NCI-H526 treated with DMSO at 0.1 percent for 48 hours (cell line): ENCODE results near the gene PCBP3.
A peak's percentile ranks its signal among the peaks of the same experiment; 100 is the strongest.

Experiments used
- DNase-seq: peaks from one replicate; lab custom pipeline; 2025; lab: John Stamatoyannopoulos, UW

The PCBP3 gene

GRCh38 chr21:45753445-45753844, 109.9 kb downstream of the PCBP3 start:
- no peak for DNase-seq

- no peak for DNase-seq
These were observed 112.5 kb downstream of the PCBP3 start for GRCh38 chr21:45756029-45756428.

DNA sequence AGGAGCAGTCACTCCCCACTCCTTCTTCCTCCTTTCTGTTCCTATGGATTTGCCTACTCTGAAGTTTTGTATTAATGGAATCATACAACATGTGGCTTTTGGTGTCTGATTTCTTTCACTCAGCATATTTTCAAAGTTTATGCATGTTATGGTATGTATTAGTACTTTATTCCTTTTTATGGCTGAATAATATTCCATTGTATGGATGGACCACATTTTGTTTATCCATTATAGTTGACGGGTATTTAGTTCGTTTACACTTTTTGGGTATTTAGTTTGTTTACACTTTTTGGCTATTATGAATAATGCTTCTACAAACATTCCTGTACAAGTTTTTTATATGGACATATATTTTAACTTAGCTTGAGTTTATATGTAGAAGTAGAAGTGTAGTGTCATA, 113.1 kb downstream of the PCBP3 start:
- DNase-seq, result no peak

GRCh38 chr21:45761704-45762103, 118.2 kb downstream of the PCBP3 start:
- no peak for DNase-seq

DNA sequence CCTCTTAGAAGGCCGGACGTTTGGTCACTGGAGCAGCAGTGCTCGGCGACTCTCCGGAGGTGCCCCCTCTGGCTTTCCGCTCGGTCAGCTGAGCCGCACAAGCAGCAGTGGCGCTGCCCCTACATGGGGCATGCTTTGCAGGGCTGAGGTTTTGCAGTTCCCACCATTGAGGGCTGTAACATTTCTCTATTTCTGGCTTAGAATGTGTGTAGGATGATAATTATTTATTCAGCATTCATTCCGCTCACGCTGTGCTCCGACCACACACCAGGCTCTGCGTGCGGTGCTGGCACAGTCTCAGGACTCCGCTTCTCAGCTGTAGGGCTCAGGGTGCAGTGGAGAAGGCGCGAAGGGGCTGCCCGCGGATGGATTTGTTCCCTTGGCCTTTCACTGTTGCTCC, 119.5 kb downstream of the PCBP3 start:
- DNase-seq, result no peak

DNA sequence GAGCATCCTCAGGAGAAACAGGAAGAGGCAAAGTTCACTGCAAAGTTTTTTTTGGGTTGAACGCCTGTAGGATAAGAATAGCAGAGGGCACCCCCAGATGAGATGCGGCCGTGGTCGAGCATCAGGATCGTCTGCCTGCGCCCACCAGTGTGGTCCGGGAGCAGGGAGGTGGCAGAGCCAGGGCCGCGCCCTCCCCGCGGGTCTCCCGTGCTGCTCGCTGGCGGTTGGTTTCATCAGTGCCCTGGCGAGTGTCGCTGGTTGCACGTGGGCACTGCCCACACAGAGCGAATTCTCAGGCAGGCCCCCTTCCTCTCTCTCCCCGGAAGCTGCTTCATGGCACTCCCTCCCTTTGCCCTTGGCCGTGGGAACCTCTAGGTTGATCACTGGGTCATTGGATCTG, 120.0 kb downstream of the PCBP3 start:
- no peak for DNase-seq

DNA sequence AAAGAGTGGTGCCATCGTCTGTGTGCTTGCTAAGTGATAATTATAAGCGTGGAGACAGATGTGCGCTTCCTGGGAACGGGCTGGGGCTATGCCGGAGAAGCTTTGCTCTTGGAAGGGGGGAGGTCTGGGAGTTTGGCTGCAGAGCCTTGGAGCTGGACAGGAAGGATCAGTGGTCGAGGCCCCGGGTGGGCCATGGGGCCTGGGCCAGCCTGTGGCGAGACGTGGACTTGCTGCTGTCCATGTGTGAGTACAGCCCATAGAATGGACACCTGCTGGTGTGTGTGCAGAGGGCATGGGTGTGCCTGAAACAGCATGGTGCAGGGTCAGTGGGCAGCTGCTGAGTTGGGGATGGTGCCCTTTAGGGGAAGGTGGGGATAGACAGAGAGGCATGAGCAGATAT, 121.3 kb downstream of the PCBP3 start:
- DNase-seq, result no peak

- DNase-seq, result no peak
These were observed 121.8 kb downstream of the PCBP3 start for GRCh38 chr21:45765375-45765774.

GRCh38 chr21:45766055-45766454, 122.5 kb downstream of the PCBP3 start:
- DNase-seq, result no peak

DNA sequence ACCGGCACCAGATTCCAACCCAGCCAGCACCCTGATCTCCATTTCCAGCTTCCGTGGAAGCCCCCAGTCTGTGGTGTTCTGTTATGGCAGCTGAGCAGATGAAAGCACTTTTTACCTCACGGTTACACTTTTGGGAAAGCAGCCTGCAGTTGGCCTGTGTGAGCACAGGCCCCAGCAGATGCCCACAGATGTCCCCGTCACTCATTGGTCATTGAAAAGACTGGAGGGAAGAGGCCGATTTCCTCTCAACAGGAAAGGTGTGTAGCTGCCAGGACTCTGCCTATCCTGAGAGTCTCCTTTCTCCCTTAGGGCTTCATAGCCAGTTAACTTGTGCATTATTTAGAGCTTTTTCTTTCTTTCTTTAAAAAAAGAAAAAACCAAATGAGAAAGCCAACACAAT, 123.0 kb downstream of the PCBP3 start:
- no peak for DNase-seq

- DNase-seq, result no peak
These were observed 123.8 kb downstream of the PCBP3 start for GRCh38 chr21:45767071-45768006.

- no peak for DNase-seq
These were observed 124.7 kb downstream of the PCBP3 start for GRCh38 chr21:45768011-45768739.

- no peak for DNase-seq
These were observed 125.2 kb downstream of the PCBP3 start for GRCh38 chr21:45768740-45769048.

GRCh38 chr21:45769294-45769693, 125.8 kb downstream of the PCBP3 start:
- DNase-seq, result no peak

DNA sequence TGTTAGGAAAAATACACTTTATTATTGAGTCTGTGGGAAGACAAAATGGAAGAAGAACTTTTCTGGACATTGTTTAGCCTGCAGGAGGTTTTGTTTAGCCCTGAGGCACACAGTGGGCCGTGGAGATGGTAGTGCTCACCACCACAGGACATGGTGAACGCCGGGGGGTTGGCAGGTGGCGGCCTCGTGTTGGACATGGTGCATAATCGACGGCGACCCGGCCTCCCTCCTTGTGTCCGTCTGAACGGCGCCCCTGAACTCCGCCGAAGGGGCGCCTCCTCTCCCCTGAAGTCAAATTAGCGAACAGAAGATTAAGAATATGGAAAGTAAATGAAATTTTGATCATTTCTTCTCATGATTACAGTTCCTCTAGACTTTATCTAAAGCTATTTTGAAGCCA, 126.4 kb downstream of the PCBP3 start:
- no peak for DNase-seq

- DNase-seq, result no peak
These were observed 128.7 kb downstream of the PCBP3 start for GRCh38 chr21:45772180-45772579.

DNA sequence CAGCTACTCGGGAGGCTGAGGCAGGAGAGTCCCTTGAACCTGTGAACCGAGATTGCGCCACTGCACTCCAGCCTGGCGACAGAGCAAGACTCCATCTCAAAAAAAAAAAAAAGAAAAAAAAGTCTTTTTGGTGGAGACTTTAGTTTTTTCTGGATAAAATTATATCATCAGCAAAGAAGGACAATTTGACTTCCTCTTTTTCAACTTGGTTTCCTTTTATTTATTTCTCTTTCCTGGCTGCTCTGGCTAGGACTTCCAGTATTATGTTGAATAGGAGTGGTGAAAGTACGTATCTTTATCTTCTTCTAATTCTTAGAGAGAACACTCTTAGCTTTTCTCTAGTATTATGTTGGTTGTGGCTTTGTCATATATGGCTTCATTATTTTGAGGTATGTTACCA, 130.8 kb downstream of the PCBP3 start:
- no peak for DNase-seq

- DNase-seq, result no peak
These were observed 133.4 kb downstream of the PCBP3 start for GRCh38 chr21:45776971-45777370.

DNA sequence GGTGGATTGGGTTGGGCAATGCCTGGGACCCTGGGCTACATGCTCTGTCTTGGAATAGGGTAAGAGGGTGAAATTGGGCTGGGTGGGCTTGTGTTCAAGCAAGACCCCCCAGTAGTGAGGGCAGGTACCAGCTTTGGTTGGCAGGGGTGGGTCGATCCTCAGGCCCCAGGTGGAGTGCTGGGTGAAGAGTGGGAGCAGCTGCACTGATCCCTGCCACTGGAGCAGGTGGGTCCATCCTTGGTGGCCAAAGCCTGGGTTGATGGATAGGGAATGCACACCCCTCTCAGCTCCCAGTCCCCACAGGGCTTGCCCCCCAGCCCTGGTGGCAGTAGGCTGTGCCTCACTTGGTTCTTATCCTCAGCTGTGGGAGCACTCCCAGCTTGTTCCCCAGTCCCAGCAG, 135.2 kb downstream of the PCBP3 start:
- no peak for DNase-seq

DNA sequence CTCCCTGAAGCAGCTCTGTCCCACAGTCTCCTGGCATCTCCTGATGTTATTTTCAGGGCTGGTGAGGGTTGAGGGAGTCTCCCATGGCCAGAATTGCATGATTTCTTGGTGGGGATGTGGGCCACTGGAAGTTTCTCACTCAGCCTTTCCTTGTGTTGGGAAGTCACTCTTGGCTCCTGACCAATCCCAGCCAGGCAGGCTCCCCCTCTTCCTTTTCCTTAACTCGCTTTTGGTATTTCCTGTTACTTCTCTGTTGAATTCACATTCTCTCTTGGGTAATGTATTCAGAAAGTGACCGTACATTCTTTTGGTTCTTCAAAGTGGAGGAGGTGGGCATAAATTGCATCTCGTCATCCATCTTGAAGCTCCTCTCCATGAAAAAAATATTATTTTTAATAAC, 135.7 kb downstream of the PCBP3 start:
- no peak for DNase-seq

DNA sequence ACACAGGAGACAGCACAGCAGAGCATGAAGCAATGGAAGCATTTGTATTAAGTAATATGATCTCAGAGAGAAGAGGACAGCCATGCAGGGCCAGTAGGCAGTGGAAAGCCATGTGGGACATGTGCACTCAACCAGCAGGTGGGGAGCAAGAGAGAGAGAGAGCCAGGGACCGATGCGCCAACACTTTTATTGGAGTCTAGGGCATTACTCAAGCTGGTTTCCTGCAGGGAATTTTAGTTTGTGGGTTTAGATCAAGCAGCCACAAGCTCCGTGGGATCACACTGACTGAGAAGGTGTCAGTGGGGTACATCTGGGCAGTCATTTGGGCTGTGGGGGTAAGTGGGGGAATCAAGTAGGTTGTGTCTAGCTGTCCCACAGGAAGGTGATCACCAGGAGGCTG, 137.1 kb downstream of the PCBP3 start:
- peak; percentile 1 for DNase-seq

- DNase-seq, result no peak
These were observed 138.2 kb downstream of the PCBP3 start for GRCh38 chr21:45781741-45782140.

GRCh38 chr21:45786660-45787059, 143.1 kb downstream of the PCBP3 start:
- no peak for DNase-seq

- DNase-seq, result no peak
These were observed 143.8 kb downstream of the PCBP3 start for GRCh38 chr21:45787371-45787770.
